NOMO-1 treated with dmso at 0.1 percent for 144 hours (cell line): Measurements from ENCODE around the gene CELA2B.
"Not testable (repeated sequence)": the region's sequence is repeated elsewhere in the genome, so short reads cannot be mapped to it uniquely, and the experiment has no call there.

Experiments used
- DNase-seq: peaks from one replicate; lab custom pipeline; 2025; ENCODE audit not compliant: unreplicated experiment; lab: John Stamatoyannopoulos, UW

Gene CELA2B

DNA sequence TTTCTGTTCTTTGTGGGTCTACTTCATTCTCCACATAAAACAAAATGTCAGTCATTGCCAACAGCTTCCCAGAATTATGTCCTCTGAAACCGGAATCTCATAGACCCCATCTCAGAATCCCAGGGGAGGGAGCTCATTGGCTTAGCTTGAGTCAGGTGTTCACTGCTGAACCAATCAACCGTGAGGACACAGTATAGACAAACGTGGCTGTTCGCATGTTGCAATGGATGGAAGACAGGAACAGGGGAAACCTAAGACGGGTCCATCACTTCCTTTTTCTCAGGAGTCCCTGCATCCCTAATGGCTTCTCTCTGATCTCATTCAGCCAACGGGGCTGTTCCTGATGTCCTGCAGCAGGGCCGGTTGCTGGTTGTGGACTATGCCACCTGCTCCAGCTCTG, 10.2 kb upstream of the CELA2B start:
- no peak for DNase-seq

DNA sequence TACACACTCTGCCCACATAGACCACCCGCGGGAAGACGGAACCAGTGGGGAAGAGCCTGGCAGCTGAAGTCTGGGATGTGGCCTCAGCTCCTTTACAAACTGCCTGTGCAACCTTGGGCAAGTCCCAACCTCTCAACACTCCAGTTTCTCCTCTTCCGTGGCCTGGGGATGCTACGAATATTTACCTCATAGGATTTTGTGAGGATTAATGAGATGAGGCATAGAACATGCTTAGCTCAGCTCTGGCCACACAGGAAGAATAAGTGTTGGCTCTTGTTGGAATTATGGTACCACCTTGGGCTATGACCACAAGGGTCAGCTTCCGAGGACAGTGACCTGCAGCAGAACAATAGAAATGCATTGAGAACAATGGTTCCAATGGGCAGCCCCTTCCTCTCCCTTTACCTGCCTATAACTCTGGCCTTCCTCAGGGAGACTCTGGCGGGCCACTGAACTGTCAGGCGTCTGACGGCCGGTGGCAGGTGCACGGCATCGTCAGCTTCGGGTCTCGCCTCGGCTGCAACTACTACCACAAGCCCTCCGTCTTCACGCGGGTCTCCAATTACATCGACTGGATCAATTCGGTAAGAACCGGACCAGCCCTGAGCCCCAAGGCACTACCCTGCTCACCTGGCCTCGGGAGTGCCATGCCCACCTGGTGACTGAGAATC, 8.8 kb upstream of the CELA2B start:
- not testable (repeated sequence) for DNase-seq

- DNase-seq = no peak
Observed at GRCh38 chr1:15468145-15468544, 7.8 kb upstream of the CELA2B start.

GRCh38 chr1:15469361-15469760, 6.5 kb upstream of the CELA2B start:
- DNase-seq = no peak

GRCh38 chr1:15469821-15470448, 6.0 kb upstream of the CELA2B start:
- DNase-seq = not testable (repeated sequence)

DNA sequence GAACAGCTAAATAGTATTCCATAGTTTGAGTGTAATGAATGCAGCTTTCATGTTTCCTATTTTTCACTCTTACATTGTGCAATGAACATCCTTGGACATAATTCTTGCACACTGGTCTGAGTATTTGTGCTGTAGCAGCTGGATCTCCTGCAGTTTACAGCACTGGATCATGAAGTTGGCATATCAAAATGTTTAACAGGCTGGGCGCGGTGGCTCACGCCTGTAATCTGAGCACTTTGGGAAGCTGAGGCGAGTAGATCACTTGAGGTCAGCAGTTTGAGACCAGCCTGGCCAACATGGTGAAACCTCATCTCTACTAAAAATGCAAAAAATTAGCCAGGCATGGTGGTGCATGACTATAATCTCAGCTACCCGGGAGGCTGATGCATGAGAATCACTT, 4.8 kb upstream of the CELA2B start:
- DNase-seq = not testable (repeated sequence)

DNA sequence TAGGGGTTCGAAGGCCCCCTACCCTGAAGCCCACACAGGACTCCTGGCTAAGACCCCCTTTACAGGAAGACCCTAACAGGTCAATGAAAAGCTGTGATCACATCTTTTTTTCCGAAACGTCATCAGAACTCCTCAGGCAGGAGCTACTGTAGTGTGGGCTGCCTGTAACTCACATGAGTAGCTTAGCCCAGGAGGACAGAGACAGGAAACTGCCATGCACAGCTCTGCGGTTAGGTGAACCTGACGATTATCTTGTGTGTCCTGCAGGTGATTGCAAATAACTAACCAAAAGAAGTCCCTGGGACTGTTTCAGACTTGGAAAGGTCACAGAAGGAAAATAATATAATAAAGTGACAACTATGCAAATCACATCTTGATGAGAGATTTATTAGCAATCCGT, 4.2 kb upstream of the CELA2B start:
- not testable (repeated sequence) for DNase-seq

DNA sequence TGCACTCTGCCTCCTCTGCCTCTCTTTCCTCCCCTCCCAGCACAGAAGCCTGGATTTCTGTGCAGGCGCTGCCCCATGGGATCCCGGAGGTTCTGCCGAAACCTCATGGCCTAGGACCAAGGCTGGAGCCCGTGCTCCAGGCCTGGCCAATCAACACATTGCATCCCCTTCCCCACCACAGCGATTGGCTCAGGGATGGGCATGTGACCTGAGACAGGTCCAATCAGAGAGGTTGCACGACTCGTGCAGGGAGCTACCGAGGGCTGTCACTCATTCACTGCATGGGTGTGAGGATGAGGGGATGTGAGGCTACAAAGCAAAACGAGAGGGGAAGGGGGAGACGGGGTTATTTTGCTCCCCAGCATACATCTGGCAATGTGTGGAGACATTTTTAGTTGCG, 3.3 kb upstream of the CELA2B start:
- DNase-seq = no peak

GRCh38 chr1:15476927-15477326, 1.0 kb downstream of the CELA2B start:
- no peak for DNase-seq

DNA sequence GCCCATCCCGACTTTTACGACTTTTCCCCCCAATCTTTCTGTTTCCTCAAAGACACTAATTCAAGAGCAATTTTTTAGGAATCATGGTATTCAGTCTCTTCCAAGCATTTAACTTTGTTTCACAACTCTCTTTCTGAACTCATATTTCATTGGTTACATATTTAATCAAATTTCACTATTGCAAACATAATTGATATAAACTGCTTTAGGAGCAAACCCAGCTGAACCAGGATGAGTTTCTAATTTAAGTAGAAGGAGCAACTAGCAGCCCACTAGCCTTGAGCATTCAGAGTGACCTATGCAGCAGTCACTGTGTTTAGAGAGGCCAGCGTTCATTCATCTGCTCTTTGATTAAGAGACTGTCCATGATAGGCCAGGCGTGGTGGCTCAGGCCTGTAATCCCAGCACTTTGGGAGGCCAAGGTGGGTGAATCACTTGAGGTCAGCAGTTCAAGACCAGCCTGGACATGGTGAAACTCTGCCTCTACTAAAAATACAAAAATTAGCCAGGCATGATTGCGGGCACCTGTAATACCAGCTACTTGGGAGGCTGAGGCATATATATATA, 1.8 kb downstream of the CELA2B start:
- no peak for DNase-seq

DNA sequence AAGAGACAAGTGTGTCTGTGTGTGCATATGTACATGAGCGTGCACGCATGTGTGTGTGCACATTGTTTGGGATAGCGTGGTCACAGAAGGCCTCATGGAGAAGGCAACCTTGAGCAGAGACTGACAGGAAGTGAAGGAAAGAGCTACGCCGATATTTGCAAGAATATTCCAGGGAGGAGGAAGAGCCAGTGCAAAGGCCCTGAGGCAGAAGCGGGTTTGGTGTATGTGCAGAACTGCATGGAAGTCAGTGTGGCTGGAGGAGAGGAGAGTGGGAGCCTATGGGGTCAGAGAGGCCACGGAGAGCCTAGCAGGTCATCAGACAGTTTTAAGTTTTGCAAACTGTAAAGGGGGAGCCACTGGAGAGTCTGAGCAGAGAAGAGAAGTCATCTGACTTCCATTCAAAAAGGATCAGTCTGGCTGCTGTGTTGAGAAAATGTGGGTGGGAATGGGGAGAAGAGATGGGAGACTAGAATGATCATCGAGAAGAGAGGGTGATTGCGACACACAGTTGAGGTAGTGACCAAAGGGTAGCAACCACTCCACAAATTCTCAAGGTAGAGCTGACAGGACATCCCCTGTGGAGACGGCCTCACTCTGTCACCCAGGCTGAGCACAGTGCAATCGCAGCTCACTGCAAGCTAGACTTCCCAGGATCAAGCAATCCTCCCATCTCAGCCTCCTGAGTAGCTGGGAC, 3.9 kb downstream of the CELA2B start:
- no peak for DNase-seq

DNA sequence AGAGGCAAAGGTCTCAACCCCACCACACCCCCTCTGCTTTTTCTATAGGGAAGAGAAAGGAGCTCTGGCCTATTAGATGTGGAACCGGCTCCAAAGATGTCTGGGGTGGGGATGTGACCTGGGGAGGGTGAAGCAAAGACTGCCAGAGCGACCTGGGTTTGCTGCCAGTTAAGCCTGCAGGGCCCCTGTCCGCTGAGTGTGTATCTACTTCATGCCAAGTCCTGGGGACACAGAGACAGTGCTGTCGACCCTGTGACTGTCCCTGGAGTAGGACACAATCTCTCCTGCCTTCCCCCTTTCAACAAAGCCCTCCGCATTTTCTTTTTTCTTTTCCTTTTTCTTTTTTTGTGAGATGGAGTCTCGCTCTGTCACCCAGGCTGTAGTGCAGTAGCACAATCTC, 6.6 kb downstream of the CELA2B start:
- not testable (repeated sequence) for DNase-seq

- DNase-seq = not testable (repeated sequence)
Observed at GRCh38 chr1:15482983-15483543, 7.2 kb downstream of the CELA2B start.

DNA sequence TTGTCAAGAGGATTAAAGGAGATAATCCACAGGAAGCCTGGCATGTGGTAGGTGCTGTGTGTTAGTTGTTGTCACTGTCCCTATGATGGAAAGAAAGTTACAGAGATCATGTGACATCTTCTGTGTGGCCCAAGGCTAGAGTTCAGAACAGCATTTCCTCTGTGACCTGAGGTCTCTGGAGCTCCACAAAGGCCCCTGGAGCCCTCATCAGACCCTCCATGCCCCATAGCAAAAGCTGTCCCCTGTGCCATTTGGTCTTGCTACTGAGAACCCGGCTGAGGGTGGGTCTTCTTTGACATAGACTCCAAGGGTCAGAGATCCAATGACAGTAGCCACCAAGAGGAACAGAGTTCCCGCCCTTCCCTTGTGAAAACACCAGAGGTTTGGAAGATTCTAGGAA, 8.1 kb downstream of the CELA2B start:
- no peak for DNase-seq

DNA sequence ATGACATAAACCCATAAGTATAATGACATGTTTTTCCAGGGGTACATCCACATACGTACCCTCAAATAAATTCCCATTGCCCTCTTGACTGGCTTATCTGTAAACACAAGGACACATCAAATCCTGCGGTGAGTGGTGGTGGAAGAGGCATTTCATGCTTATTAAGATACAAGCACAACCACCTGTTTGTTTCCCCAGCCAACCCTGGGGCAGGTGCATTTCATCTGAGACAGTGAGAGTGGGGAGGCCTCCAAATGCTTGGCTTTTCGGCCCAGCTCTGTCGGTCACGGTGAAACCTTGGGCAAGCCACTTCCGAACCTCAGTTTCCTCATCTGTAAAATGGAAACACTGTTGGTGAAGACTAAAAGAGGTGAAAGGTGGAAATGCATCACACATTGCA, 8.5 kb downstream of the CELA2B start:
- not testable (repeated sequence) for DNase-seq

DNA sequence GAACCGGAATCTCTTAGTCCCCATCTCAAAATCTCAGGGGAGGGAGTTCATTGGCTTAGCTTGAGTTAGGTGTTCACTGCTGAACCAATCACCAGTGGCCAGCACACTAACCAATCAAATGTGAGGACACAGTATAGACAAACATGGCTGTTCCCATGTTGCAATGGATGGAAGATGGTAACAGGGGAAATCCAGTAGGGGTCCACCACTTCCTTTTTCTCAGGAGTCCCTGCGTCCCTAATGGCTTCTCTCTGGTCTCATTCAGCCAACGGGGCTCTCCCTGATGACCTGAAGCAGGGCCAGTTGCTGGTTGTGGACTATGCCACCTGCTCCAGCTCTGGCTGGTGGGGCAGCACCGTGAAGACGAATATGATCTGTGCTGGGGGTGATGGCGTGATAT, 9.7 kb downstream of the CELA2B start:
- no peak for DNase-seq

DNA sequence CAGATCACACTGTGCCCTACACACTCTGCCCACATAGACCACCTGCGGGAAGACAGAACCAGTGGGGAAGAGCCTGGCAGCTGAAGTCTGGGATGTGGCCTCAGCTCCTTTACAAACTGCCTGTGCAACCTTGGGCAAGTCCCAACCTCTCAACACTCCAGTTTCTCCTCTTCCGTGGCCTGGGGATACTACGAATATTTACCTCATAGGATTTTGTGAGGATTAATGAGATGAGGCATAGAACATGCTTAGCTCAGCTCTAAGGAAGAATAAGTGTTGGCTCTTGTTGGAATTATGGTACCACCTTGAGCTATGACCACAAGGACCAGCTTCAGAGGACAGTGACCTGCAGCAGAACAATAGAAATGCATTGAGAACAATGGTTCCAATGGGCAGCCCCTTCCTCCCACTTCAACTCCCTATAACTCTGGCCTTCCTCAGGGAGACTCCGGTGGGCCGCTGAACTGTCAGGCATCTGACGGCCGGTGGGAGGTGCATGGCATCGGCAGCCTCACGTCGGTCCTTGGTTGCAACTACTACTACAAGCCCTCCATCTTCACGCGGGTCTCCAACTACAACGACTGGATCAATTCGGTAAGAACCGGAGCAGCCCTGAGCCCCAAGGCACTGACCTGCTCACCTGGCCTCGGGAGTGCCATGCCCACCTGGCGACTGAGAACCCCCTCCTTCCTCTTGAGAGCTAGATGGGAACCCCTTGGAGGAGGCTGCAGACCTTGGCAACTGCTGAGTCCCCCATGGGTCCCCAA, 11.1 kb downstream of the CELA2B start:
- DNase-seq = not testable (repeated sequence)

GRCh38 chr1:15488371-15488770, 12.5 kb downstream of the CELA2B start:
- DNase-seq = no peak

DNA sequence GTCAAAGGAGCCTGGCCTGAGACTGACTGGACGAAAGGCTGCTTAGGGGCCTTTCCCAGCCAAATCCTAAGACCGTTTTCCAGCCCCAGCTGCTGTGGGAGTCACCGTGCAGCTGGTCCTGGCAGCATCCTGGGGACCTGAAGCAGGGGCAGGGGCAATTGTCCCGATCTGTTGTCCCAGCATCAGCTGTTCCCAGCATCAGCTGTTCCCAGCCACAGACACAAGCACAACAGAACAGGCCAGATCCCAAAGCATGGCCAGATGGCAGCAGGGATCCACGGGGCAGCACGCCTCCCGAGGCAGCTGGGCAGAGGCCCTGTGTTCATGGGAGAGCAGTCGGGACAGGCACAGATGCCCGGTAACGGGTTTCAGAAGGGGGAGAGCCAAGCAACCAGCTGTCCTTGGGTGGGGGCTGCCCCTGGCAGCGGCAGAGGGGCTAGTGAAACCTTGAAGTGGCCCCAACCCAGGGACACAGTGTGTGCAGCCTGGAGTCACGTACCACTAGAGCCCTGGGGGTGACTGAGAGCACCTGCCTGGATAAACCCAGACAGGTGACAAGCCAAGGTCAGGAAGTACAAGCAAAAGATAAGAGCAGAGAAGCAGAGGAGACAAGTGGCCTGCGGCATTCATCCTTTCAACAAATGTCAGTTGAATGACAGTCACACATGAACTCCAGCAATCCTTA, 13.3 kb downstream of the CELA2B start:
- no peak for DNase-seq

DNA sequence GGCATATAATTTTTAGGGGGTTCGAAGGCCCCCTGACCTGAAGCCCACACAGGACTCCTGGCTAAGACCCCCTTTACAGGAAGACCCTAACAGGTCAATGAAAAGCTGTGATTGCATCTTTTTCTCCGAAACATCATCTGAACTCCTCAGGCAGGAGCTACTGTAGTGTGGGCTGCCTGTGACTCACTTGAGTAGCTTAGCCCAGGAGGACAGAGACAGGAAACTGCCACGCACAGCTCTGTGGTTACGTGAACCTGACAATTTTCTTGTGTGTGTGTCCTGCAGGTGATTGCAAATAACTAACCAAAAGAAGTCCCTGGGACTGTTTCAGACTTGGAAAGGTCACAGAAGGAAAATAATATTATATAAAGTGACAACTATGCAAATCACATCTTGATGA, 15.1 kb downstream of the CELA2B start:
- DNase-seq = not testable (repeated sequence)
